Measurements from ENCODE around the gene SQOR. TPM values are rescaled to one million over a fixed set of nuclear protein-coding genes. Genes with fewer than 3 reads are reported as not detected.
A peak's percentile ranks its signal among the peaks of the same experiment; 100 is the strongest.

Gene SQOR
- total RNA-seq, 2 donors from 2014 or later = 29.4 to 83.8 TPM

- DNase-seq (ENCODE audit: low spot score) = no peak
- no peaks in the 10 kb centered on the region for H3K9me3 ChIP-seq
- no peaks in the 10 kb centered on the region for H3K36me3 ChIP-seq
- intact Hi-C loops (cut with DNase I) = no loop called here
- no peaks in the 10 kb centered on the region for H3K4me1 ChIP-seq (replicated peaks)
- TF ChIP-seq POLR2AphosphoS5 (IDR thresholded peaks at IDR 0.05) (no peak), POLR2A (IDR thresholded peaks at IDR 0.05) (no peak), CTCF (IDR thresholded peaks at IDR 0.05) (no peak)
- H3K4me3 ChIP-seq = no peak overlapping the region
- no peak overlapping the region for H3K27ac ChIP-seq
- 95% methylated on average over 1 of the region's 1 CpG for WGBS
- no peaks in the 10 kb centered on the region for H3K27me3 ChIP-seq (replicated peaks; ENCODE audit: insufficient read depth)
These were observed 28.0 kb upstream of the SQOR start for GRCh38 chr15:45606841-45607240.

GRCh38 chr15:45611305-45611704 lies 23.5 kb upstream of the SQOR start:
- intact Hi-C loops (cut with DNase I) = loop anchor here (10.0 kb wide), 1 partner anchor 87 kb away; the partner anchor contains the start of gene SLC30A4

GRCh38 chr15:45612790-45613415 lies 21.9 kb upstream of the SQOR start:
- 61% methylated on average over 1 of the region's 1 CpG for WGBS
- no peaks in the 10 kb centered on the region for H3K27me3 ChIP-seq (replicated peaks; ENCODE audit: insufficient read depth)
- peaks cover 4% of the 10 kb centered on the region for H3K4me1 ChIP-seq (replicated peaks)
- no peaks in the 10 kb centered on the region for H3K36me3 ChIP-seq
- TF ChIP-seq POLR2AphosphoS5 (IDR thresholded peaks at IDR 0.05) (no peak), CTCF (IDR thresholded peaks at IDR 0.05) (no peak), POLR2A (IDR thresholded peaks at IDR 0.05) (no peak)
- DNase-seq (ENCODE audit: low spot score) = no peak
- intact Hi-C loops (cut with DNase I) = loop anchor here (10.0 kb wide), 1 partner anchor 88 kb away; the partner anchor contains the start of gene SLC30A4
- H3K4me3 ChIP-seq = no peak overlapping the region
- peak overlapping the region in 1 of 2 donors; percentile 23 for H3K27ac ChIP-seq
- H3K9me3 ChIP-seq = no peaks in the 10 kb centered on the region

More at GRCh38 chr15:45611305-45611704, 23.5 kb upstream of the SQOR start:
- peak in 3 of 4 experiments; percentile 40 to 50 (median 49) for TF ChIP-seq CTCF (IDR thresholded peaks at IDR 0.05)
- TF ChIP-seq POLR2A (IDR thresholded peaks at IDR 0.05) = no peak
- no peak for TF ChIP-seq POLR2AphosphoS5 (IDR thresholded peaks at IDR 0.05)
- no peaks in the 10 kb centered on the region for H3K36me3 ChIP-seq
- H3K4me1 ChIP-seq (replicated peaks) = no peaks in the 10 kb centered on the region
- no peak overlapping the region for H3K27ac ChIP-seq
- no peaks in the 10 kb centered on the region for H3K27me3 ChIP-seq (replicated peaks; ENCODE audit: insufficient read depth)
- WGBS = 17% methylated on average over 4 of the region's 4 CpGs
- DNase-seq (ENCODE audit: low spot score) = no peak
- H3K4me3 ChIP-seq = no peak overlapping the region
- H3K9me3 ChIP-seq = no peaks in the 10 kb centered on the region

GRCh38 chr15:45616901-45617323 lies 17.9 kb upstream of the SQOR start:
- no peaks in the 10 kb centered on the region for H3K36me3 ChIP-seq
- no peaks in the 10 kb centered on the region for H3K9me3 ChIP-seq
- H3K27me3 ChIP-seq (replicated peaks; ENCODE audit: insufficient read depth) = no peaks in the 10 kb centered on the region
- intact Hi-C loops (cut with DNase I) = loop anchor here (10.0 kb wide), 1 partner anchor 92 kb away; the partner anchor contains the start of gene SLC30A4
- H3K27ac ChIP-seq = peak overlapping the region; percentile 24 to 25
- peaks cover 4% of the 10 kb centered on the region for H3K4me1 ChIP-seq (replicated peaks)
- WGBS = 30% methylated on average over 3 of the region's 3 CpGs
- TF ChIP-seq POLR2AphosphoS5 (IDR thresholded peaks at IDR 0.05) (peak; percentile 60), CTCF (IDR thresholded peaks at IDR 0.05) (no peak)
- H3K4me3 ChIP-seq = no peak overlapping the region
- peak; percentile 31 for DNase-seq (ENCODE audit: low spot score)

GRCh38 chr15:45618813-45619212 lies 16.0 kb upstream of the SQOR start:
- intact Hi-C loops (cut with DNase I) = loop anchor here (10.0 kb wide), 1 partner anchor 94 kb away; the partner anchor contains the start of gene SLC30A4
- TF ChIP-seq CTCF (IDR thresholded peaks at IDR 0.05) = no peak
- no peak for TF ChIP-seq POLR2A (IDR thresholded peaks at IDR 0.05)
- no peak for TF ChIP-seq POLR2AphosphoS5 (IDR thresholded peaks at IDR 0.05)
- 82% methylated on average over 5 of the region's 5 CpGs for WGBS

More at GRCh38 chr15:45618813-45619212, 16.0 kb upstream of the SQOR start:
- Histone ChIP-seq H3K4me3 (no peak overlapping the region), H3K4me1 (replicated peaks) (peaks cover 4% of the 10 kb centered on the region), H3K27me3 (replicated peaks; ENCODE audit: insufficient read depth) (no peaks in the 10 kb centered on the region), H3K36me3 (no peaks in the 10 kb centered on the region), H3K27ac (no peak overlapping the region), H3K9me3 (no peaks in the 10 kb centered on the region)
- no peak for DNase-seq (ENCODE audit: low spot score)
